HG03432 (cell line): ENCODE data around the gene BMP3.

Source experiments
- ATAC-seq: cut with Tn5 transposase; IDR thresholded peaks from one replicate; pipeline ENCODE4 v1.9.1; 2021; ENCODE audit warnings: mild to moderate bottlenecking, moderate library complexity; ENCODE audit not compliant: unreplicated experiment

Gene BMP3

GRCh38 chr4:81102107-81102506 is 71.6 kb downstream of the BMP3 start:
- ATAC-seq = no peak

GRCh38 chr4:81106150-81106549 is 75.6 kb downstream of the BMP3 start:
- ATAC-seq = no peak
